ENCODE measurements around the gene OR1M1. TPM values are rescaled to one million over a fixed set of nuclear protein-coding genes. Genes with fewer than 3 reads are reported as not detected.

The OR1M1 gene
- total and polyA plus RNA-seq, 8 donors: not detected

DNA sequence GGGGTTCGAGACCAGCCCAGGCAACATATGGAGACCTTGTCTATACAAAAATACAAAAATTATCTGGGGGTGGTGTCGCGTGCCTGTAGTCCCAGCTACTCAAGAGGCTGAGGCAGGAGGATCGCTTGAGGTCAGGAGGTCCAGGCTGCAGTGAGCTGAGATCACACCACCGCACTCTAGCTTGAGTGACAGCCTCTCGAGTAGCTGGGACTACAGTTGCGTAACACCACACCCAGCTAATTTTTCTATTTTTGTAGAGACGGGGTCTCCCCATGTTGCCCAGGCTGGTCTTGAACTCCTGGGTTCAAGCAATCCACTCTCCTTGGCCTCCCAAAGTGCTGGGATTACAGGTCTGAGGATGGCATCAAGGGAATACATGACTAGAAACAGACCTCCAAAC, 45.8 kb upstream of the OR1M1 start:
- peaks cover 0 to 10% (median 0%) of the 10 kb centered on the region in 3 donors for H3K27me3 ChIP-seq
- H3K4me3 ChIP-seq: no peak overlapping the region
- no peaks in the 10 kb centered on the region for H3K4me1 ChIP-seq
- no peaks in the 10 kb centered on the region for H3K36me3 ChIP-seq
- WGBS, 5 donors: 81 to 87% (median 86%) methylated on average over 8 of the region's 8 CpGs
- TF ChIP-seq EP300 (IDR thresholded peaks at IDR 0.05) (no peak), POLR2A (IDR thresholded peaks at IDR 0.05) (no peak), POLR2AphosphoS5 (IDR thresholded peaks at IDR 0.05) (no peak)
- TF ChIP-seq, protein P1, sequence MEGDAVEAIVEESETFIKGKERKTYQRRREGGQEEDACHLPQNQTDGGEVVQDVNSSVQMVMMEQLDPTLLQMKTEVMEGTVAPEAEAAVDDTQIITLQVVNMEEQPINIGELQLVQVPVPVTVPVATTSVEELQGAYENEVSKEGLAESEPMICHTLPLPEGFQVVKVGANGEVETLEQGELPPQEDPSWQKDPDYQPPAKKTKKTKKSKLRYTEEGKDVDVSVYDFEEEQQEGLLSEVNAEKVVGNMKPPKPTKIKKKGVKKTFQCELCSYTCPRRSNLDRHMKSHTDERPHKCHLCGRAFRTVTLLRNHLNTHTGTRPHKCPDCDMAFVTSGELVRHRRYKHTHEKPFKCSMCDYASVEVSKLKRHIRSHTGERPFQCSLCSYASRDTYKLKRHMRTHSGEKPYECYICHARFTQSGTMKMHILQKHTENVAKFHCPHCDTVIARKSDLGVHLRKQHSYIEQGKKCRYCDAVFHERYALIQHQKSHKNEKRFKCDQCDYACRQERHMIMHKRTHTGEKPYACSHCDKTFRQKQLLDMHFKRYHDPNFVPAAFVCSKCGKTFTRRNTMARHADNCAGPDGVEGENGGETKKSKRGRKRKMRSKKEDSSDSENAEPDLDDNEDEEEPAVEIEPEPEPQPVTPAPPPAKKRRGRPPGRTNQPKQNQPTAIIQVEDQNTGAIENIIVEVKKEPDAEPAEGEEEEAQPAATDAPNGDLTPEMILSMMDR (IDR thresholded peaks at IDR 0.05): no peak
- intact Hi-C loops (cut with DNase I; ENCODE audit: low total_unique reads): no loop called here
- H3K9me3 ChIP-seq: no peaks in the 10 kb centered on the region
- no peak overlapping the region for H3K27ac ChIP-seq
- no peak for DNase-seq

DNA sequence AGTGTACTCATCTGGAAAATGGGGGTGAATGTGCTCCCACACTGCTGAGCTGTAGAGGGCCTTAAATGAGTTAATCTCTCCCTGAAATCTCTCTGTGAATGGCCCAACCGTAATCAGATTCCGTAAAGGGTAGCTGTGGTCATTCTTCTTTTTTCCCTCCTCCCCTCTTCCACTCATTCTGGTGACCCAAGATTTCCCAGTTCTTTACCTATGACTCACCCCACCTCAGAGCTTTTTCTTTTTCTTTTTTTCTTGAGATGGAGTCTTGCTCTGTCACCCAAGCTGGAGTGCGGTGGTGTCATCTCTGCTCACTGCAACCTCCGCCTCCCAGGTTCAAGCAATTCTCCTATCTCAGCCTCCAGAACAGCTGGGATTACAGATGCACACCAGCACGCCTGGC, 43.3 kb upstream of the OR1M1 start:
- no peaks in the 10 kb centered on the region for H3K4me1 ChIP-seq
- no peaks in the 10 kb centered on the region for H3K9me3 ChIP-seq
- 88 to 95% (median 92%) methylated on average over 5 of the region's 5 CpGs for WGBS, 5 donors
- peaks cover 0 to 5% (median 0%) of the 10 kb centered on the region in 3 donors for H3K27me3 ChIP-seq
- DNase-seq: no peak
- H3K36me3 ChIP-seq: no peaks in the 10 kb centered on the region
- H3K27ac ChIP-seq: no peak overlapping the region
- TF ChIP-seq EP300 (IDR thresholded peaks at IDR 0.05) (no peak), POLR2AphosphoS5 (IDR thresholded peaks at IDR 0.05) (no peak), POLR2A (IDR thresholded peaks at IDR 0.05) (no peak)
- TF ChIP-seq, protein P1 (IDR thresholded peaks at IDR 0.05): no peak
- intact Hi-C loops (cut with DNase I; ENCODE audit: low total_unique reads): no loop called here
- no peak overlapping the region for H3K4me3 ChIP-seq

DNA sequence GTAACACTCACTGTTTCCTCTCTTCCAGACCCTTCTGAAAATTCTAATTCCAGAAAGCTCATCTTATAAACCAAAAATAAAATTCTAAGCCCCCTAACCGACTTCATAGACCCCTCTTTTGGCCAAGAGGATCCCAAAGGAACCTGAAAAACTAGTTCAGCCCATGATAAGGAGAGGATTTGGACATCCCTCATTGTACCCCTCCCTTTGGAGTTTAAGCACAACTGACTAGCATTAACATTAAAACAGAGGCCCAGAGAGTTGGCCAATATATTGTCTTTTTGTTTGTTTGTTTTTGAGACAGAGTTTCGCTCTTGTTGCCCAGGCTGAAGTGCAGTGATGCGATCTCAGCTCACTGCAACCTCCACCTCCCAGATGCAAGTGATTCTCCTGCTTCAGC, 42.4 kb upstream of the OR1M1 start:
- no peaks in the 10 kb centered on the region for H3K36me3 ChIP-seq
- H3K27me3 ChIP-seq: peaks cover 0 to 5% (median 0%) of the 10 kb centered on the region in 3 donors
- no peaks in the 10 kb centered on the region for H3K4me1 ChIP-seq
- TF ChIP-seq, protein P1 (IDR thresholded peaks at IDR 0.05): no peak
- no peak for TF ChIP-seq POLR2AphosphoS5 (IDR thresholded peaks at IDR 0.05)
- no peak for TF ChIP-seq POLR2A (IDR thresholded peaks at IDR 0.05)
- TF ChIP-seq EP300 (IDR thresholded peaks at IDR 0.05): no peak
- H3K27ac ChIP-seq: no peak overlapping the region
- intact Hi-C loops (cut with DNase I; ENCODE audit: low total_unique reads): no loop called here
- H3K4me3 ChIP-seq: no peak overlapping the region
- no peak for DNase-seq
- WGBS, 5 donors: 61 to 74% (median 65%) methylated on average over 3 of the region's 3 CpGs
- H3K9me3 ChIP-seq: no peaks in the 10 kb centered on the region

DNA sequence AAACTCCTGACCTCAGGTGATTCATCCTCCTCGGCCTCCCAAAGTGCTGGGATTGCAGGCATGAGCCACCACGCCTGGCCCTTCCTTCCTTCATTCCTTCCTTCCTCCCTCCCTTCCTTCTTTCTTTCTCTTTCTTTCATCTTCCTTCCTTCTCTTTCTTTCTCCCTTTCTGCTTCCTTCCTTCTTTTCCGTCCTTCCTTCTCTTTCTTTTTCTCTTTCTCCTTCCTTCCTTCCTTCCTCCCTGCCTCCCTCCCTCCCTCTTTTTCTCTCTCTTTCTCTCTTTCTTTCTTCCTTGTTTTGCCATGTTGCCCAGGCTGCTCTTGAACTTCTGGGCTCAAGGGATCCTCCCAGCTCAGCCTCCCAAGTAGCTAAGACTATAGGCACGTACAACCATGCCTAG, 40.2 kb upstream of the OR1M1 start:
- no peak for DNase-seq
- no peak overlapping the region for H3K4me3 ChIP-seq
- H3K36me3 ChIP-seq: no peaks in the 10 kb centered on the region
- TF ChIP-seq, protein P1 (IDR thresholded peaks at IDR 0.05): no peak
- TF ChIP-seq POLR2AphosphoS5 (IDR thresholded peaks at IDR 0.05) (no peak), POLR2A (IDR thresholded peaks at IDR 0.05) (no peak), EP300 (IDR thresholded peaks at IDR 0.05) (no peak)
- WGBS, 5 donors: 56 to 70% (median 64%) methylated on average over 4 of the region's 4 CpGs
- no peaks in the 10 kb centered on the region for H3K4me1 ChIP-seq
- no peaks in the 10 kb centered on the region for H3K9me3 ChIP-seq
- no peak overlapping the region for H3K27ac ChIP-seq
- peaks cover 0 to 5% (median 0%) of the 10 kb centered on the region in 3 donors for H3K27me3 ChIP-seq
- intact Hi-C loops (cut with DNase I; ENCODE audit: low total_unique reads): no loop called here

Data from stomach (tissue), 9 donors.